Prostate gland (tissue), 2 donors: ENCODE data around the gene PLXDC2.

Experiments used
- CTCF ChIP-seq, 4 experiments: fragments of 200-600 bp in 2 of 4; fragments of 450-650 bp in 2 of 4; sonication (generic) in 2 of 4; IDR thresholded peaks; 1 replicate in 3 of 4; 2 replicates in 1 of 4; pipeline ENCODE4 v1.5.1; 2016 to 2019; ENCODE audit warnings: antibody characterized with exemption in 4 of 4, mild to moderate bottlenecking in 2 of 4, moderate library complexity in 2 of 4
- POLR2AphosphoS5 ChIP-seq: sonication (generic); formaldehyde crosslinking; IDR thresholded peaks from one replicate; pipeline ENCODE4 v1.6.1; 2017; ENCODE audit warnings: antibody characterized with exemption

- TF ChIP-seq CTCF (IDR thresholded peaks at IDR 0.05): no peak
- no peak for TF ChIP-seq POLR2AphosphoS5
Measured at GRCh38 chr10:20114179-20114578, 297.9 kb downstream of the PLXDC2 start.
